ENCODE results near the gene RTL1. TPM values are rescaled to one million over a fixed set of nuclear protein-coding genes. Genes with fewer than 3 reads are reported as not detected.

The RTL1 gene
- not detected for total RNA-seq

- H3K36me3 Mint-ChIP-seq (ENCODE audit: low read depth): no peaks in the 10 kb centered on the region
- CTCF ChIA-PET: no interaction called here
- no peak within 1 kb of the TSS for H3K4me3 Mint-ChIP-seq
- DNase-seq: no peak
- no peak within 1 kb of the TSS for H3K27ac Mint-ChIP-seq
- no peaks in the 10 kb centered on the region for H3K4me1 Mint-ChIP-seq
- H3K27me3 Mint-ChIP-seq: peaks cover 42% of the 10 kb centered on the region
- H3K9me3 Mint-ChIP-seq: no peaks in the 10 kb centered on the region
- POLR2A ChIA-PET: interaction anchor here (0.5 kb wide), 1 partner anchor 432 kb away, joined by 3 read pairs; no protein-coding TSS in a partner anchor
These were observed at the start of gene RTL1 for GRCh38 chr14:100903672-100904185. RTL1 (minus strand) TSS chr14:100903722; CDS start chr14:100884788, 18,934 bp downstream.

- peaks cover 9% of the 10 kb centered on the region for H3K27me3 Mint-ChIP-seq
- DNase-seq: no peak
- H3K27ac Mint-ChIP-seq: no peak overlapping the region
- POLR2A ChIA-PET: no interaction called here
- CTCF ChIA-PET: no interaction called here
- no peak overlapping the region for H3K4me3 Mint-ChIP-seq
- H3K9me3 Mint-ChIP-seq: no peaks in the 10 kb centered on the region
- no peaks in the 10 kb centered on the region for H3K4me1 Mint-ChIP-seq
- H3K36me3 Mint-ChIP-seq (ENCODE audit: low read depth): no peaks in the 10 kb centered on the region
These were observed 46.5 kb upstream of the RTL1 start for GRCh38 chr14:100950024-100950423.

DNA sequence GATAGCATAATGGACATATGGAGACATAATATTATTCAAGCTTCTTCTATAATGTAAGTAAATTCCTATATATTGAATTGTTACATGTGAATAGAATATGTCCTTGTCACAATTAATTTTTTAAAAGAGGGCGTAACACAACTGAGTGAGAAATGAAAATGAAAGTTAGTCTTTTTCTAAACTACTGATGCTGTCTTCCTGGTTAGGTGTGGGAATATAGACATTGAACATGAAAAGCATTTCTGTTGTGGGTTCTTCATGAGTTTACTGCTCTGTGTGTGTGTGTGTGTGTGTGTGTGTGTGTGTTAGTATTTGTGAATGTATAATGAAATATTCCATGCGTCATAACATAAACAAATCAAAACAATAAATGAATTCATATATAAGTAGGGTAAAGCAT lies 40.5 kb upstream of the RTL1 start:
- Mint-ChIP-seq H3K27ac (no peak overlapping the region), H3K9me3 (no peaks in the 10 kb centered on the region), H3K4me3 (no peak overlapping the region), H3K4me1 (peaks cover 5% of the 10 kb centered on the region), H3K36me3 (ENCODE audit: low read depth) (no peaks in the 10 kb centered on the region), H3K27me3 (peaks cover 11% of the 10 kb centered on the region)
- DNase-seq: no peak
- ChIA-PET POLR2A (no interaction called here), CTCF (no interaction called here)

- Mint-ChIP-seq H3K27me3 (peaks cover 37% of the 10 kb centered on the region), H3K27ac (no peak overlapping the region), H3K9me3 (peaks cover 5% of the 10 kb centered on the region), H3K36me3 (ENCODE audit: low read depth) (no peaks in the 10 kb centered on the region), H3K4me1 (no peaks in the 10 kb centered on the region), H3K4me3 (no peak overlapping the region)
- ChIA-PET CTCF (no interaction called here), POLR2A (no interaction called here)
- no peak for DNase-seq
These were observed 26.7 kb upstream of the RTL1 start for GRCh38 chr14:100930270-100930669.

DNA sequence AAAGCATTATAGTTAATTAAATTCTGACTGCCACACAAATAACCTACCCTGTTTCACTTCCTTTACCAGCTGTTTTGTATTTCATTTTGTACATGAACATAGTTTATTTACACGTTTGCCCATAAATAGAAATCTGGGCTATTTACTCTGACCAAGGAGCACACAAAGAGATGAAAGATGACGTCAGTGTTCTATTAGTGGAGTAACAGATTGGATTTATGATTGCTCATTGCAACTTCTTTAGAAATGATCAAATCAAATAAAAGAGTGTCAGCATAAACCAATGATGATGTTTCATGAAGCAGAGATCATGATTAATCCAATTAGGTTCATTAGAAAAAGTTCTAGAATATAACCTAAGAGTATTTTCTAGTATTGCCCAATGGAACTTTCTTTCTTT lies 12.0 kb upstream of the RTL1 start:
- Mint-ChIP-seq H3K9me3 (no peaks in the 10 kb centered on the region), H3K4me3 (no peak overlapping the region), H3K27me3 (peaks cover 11% of the 10 kb centered on the region), H3K27ac (no peak overlapping the region), H3K36me3 (ENCODE audit: low read depth) (no peaks in the 10 kb centered on the region), H3K4me1 (no peaks in the 10 kb centered on the region)
- ChIA-PET POLR2A (interaction anchor here (0.6 kb wide), 1 partner anchor 266 kb away, joined by 3 read pairs; no protein-coding TSS in a partner anchor), CTCF (no interaction called here)
- no peak for DNase-seq

DNA sequence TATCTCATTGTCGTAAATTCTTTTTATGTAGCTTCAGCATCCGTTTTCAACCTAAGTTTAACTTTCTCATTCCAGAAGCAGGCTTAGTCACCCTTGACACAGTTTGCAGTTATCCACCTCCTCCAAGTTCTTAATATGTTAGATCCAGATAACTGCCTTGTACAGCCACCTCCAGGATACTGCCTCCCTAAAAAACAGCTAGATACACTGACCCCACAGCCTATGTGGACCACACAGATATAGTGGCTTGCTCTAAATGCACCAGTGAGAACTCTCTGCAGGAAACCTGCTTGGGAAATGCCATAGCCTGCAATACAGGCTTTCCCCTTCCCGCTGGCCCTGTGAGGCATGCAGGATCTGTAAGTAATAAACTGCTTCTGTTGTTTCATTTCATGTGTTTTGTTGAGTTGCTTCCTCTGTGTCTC lies 11.1 kb upstream of the RTL1 start:
- H3K27me3 Mint-ChIP-seq: peaks cover 6% of the 10 kb centered on the region
- H3K4me1 Mint-ChIP-seq: no peaks in the 10 kb centered on the region
- POLR2A ChIA-PET: no interaction called here
- no peak for DNase-seq
- no peak overlapping the region for H3K4me3 Mint-ChIP-seq
- no peaks in the 10 kb centered on the region for H3K36me3 Mint-ChIP-seq (ENCODE audit: low read depth)
- H3K27ac Mint-ChIP-seq: no peak overlapping the region
- no peaks in the 10 kb centered on the region for H3K9me3 Mint-ChIP-seq
- CTCF ChIA-PET: no interaction called here

DNA sequence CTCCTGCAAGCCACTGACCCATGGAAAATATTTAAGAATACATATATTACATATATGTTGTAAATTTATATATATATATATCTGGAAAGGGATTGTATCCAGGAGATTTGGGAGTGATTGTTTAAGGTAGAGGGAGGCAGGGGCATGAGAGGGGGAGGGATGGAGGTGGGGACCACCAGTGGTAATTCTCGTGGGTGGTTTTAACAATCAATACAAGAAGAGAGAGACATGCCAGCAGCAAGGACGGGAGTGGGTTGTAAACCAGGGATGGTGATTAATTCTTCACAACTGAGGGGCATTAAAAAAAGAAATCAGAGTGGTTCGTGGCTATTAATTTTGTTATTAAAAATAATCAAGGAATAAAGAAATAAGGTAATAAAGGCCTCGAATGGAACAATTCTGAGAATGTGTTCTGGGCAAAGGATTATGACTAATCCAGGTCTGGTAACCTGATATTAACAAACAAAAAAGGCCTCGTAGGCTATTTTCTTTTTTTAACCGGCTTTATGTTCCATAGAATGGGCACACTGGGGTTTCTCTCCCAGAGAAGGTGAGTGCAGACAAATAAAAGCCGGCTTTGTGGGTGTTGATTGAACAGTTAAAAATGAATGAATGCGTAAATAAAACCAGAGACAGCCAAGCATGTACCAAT lies 8.3 kb upstream of the RTL1 start:
- H3K27me3 Mint-ChIP-seq: peaks cover 2% of the 10 kb centered on the region
- no peaks in the 10 kb centered on the region for H3K36me3 Mint-ChIP-seq (ENCODE audit: low read depth)
- H3K4me3 Mint-ChIP-seq: no peak overlapping the region
- DNase-seq: no peak
- no peaks in the 10 kb centered on the region for H3K9me3 Mint-ChIP-seq
- no peak overlapping the region for H3K27ac Mint-ChIP-seq
- no peaks in the 10 kb centered on the region for H3K4me1 Mint-ChIP-seq
- ChIA-PET POLR2A (no interaction called here), CTCF (no interaction called here)

- CTCF ChIA-PET: no interaction called here
- H3K4me3 Mint-ChIP-seq: no peak overlapping the region
- H3K36me3 Mint-ChIP-seq (ENCODE audit: low read depth): no peaks in the 10 kb centered on the region
- no peak for DNase-seq
- peaks cover 3% of the 10 kb centered on the region for H3K27me3 Mint-ChIP-seq
- no peaks in the 10 kb centered on the region for H3K4me1 Mint-ChIP-seq
- no peaks in the 10 kb centered on the region for H3K9me3 Mint-ChIP-seq
- no peak overlapping the region for H3K27ac Mint-ChIP-seq
- POLR2A ChIA-PET: no interaction called here
These were observed 7.6 kb upstream of the RTL1 start for GRCh38 chr14:100910888-100911664.

DNA sequence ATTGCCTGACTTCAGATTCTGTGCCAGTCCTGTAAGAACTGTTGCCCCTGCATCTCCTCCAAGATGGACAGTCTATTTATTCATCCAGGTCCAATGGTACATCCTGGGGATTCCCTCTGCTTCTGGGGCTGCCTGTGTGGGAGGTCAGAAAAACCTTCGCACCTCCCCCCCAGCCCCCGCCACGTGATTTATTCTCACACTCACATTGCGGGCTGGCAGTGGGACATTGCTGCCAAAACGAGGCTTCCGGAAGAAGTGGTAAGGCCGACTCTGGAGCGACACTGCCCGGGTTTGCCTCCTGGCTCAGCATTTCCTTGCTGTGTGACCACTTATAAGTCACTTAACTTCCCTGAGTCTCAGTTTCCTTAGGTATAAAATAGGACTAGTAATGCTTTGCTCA lies 5.9 kb upstream of the RTL1 start:
- Mint-ChIP-seq H3K27me3 (peaks cover 3% of the 10 kb centered on the region), H3K9me3 (no peaks in the 10 kb centered on the region), H3K4me3 (no peak overlapping the region), H3K36me3 (ENCODE audit: low read depth) (no peaks in the 10 kb centered on the region), H3K4me1 (no peaks in the 10 kb centered on the region), H3K27ac (no peak overlapping the region)
- no peak for DNase-seq
- CTCF ChIA-PET: no interaction called here
- POLR2A ChIA-PET: no interaction called here

GRCh38 chr14:100907240-100907639 lies 3.7 kb upstream of the RTL1 start:
- no peaks in the 10 kb centered on the region for H3K4me1 Mint-ChIP-seq
- POLR2A ChIA-PET: no interaction called here
- CTCF ChIA-PET: no interaction called here
- no peaks in the 10 kb centered on the region for H3K36me3 Mint-ChIP-seq (ENCODE audit: low read depth)
- H3K27ac Mint-ChIP-seq: no peak overlapping the region
- H3K27me3 Mint-ChIP-seq: peaks cover 13% of the 10 kb centered on the region
- no peaks in the 10 kb centered on the region for H3K9me3 Mint-ChIP-seq
- no peak for DNase-seq
- H3K4me3 Mint-ChIP-seq: no peak overlapping the region

GRCh38 chr14:100906420-100906819 lies 2.9 kb upstream of the RTL1 start:
- H3K27me3 Mint-ChIP-seq: peaks cover 18% of the 10 kb centered on the region
- no peak overlapping the region for H3K4me3 Mint-ChIP-seq
- ChIA-PET POLR2A (no interaction called here), CTCF (no interaction called here)
- H3K27ac Mint-ChIP-seq: no peak overlapping the region
- H3K4me1 Mint-ChIP-seq: no peaks in the 10 kb centered on the region
- DNase-seq: no peak
- H3K36me3 Mint-ChIP-seq (ENCODE audit: low read depth): no peaks in the 10 kb centered on the region
- H3K9me3 Mint-ChIP-seq: no peaks in the 10 kb centered on the region

- Mint-ChIP-seq H3K4me3 (no peak overlapping the region), H3K36me3 (ENCODE audit: low read depth) (no peaks in the 10 kb centered on the region), H3K27ac (no peak overlapping the region), H3K27me3 (peaks cover 28% of the 10 kb centered on the region), H3K4me1 (no peaks in the 10 kb centered on the region), H3K9me3 (no peaks in the 10 kb centered on the region)
- POLR2A ChIA-PET: no interaction called here
- CTCF ChIA-PET: no interaction called here
- no peak for DNase-seq
These were observed 1.6 kb upstream of the RTL1 start for GRCh38 chr14:100905166-100905565.

- POLR2A ChIA-PET: no interaction called here
- H3K27me3 Mint-ChIP-seq: peaks cover 35% of the 10 kb centered on the region
- no peaks in the 10 kb centered on the region for H3K36me3 Mint-ChIP-seq (ENCODE audit: low read depth)
- no peak overlapping the region for H3K4me3 Mint-ChIP-seq
- no peaks in the 10 kb centered on the region for H3K9me3 Mint-ChIP-seq
- H3K4me1 Mint-ChIP-seq: no peaks in the 10 kb centered on the region
- CTCF ChIA-PET: no interaction called here
- H3K27ac Mint-ChIP-seq: no peak overlapping the region
- DNase-seq: no peak
These were observed 975 bp upstream of the RTL1 start for GRCh38 chr14:100904307-100905087.
